Neural progenitor cell (in vitro differentiated cells): ENCODE data around the gene TNFRSF14.

Experiments
- CTCF ChIP-seq: fragments of 200-600 bp; sonication (generic); IDR thresholded peaks from 2 replicates; pipeline ENCODE4 v1.5.1; 2017; ENCODE audit warnings: antibody characterized with exemption, mild to moderate bottlenecking
- EZH2 ChIP-seq: fragments of 200-600 bp; sonication (generic); IDR thresholded peaks from 2 replicates; pipeline ENCODE4 v1.6.1; 2017; ENCODE audit warnings: antibody characterized with exemption, mild to moderate bottlenecking, moderate library complexity
- EZH2phosphoT487 ChIP-seq: fragments of 200-600 bp; sonication (generic); IDR thresholded peaks from 2 replicates; pipeline ENCODE4 v1.6.1; 2017; ENCODE audit warnings: antibody characterized with exemption

- TF ChIP-seq CTCF (no peak), EZH2phosphoT487 (no peak), EZH2 (no peak)
Observed at GRCh38 chr1:2589431-2590232, 33.5 kb downstream of the TNFRSF14 start.
